GM19043 (cell line): Measurements from ENCODE around the gene GAK.

Source experiments
- ATAC-seq: cut with Tn5 transposase; IDR thresholded peaks from one replicate; pipeline ENCODE4 v1.9.1; 2021; ENCODE audit warnings: low read depth; ENCODE audit not compliant: unreplicated experiment

The GAK gene

GRCh38 chr4:856225-856901 lies 75.8 kb downstream of the GAK start:
- ATAC-seq, result no peak

DNA sequence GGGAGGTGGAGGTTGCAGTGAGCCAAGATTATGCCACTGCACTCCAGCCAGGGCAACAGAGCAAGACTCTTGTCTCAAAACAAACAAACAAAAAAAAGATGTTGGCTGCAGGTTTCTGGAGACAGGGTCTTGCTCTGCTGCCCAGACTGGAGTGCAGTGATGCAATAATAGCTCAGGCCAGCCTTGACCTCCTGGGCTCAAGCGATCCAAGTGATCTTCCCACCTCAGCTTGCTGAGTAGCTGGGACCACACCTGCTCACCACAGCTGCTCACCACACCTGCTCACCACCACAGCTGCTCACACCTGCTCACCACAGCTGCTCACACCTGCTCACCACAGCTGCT lies 76.3 kb downstream of the GAK start:
- ATAC-seq, result no peak

DNA sequence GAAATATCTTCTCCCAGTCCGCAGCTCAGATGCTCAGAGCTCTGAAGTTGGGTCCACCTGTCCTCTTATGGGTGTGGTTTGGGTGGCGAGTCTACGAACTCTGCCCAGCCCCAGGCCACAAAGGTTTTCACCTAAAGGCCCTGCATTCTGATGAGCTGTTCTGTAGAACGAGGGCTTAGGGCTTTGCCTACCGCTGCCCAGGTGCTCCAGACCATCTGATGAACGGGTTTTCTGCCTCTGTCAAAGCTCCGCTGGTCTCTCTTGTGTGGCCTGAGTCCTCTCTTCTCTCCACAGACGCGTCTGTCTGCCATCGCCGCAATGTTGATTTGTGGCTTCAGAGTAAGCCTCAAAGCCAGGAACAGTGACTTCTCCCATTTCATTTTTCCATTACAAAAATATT lies 77.8 kb downstream of the GAK start:
- ATAC-seq, result no peak

GRCh38 chr4:853416-853781 lies 78.7 kb downstream of the GAK start:
- no peak for ATAC-seq

GRCh38 chr4:851701-852430 lies 80.2 kb downstream of the GAK start:
- ATAC-seq, result no peak

- ATAC-seq, result no peak
Measured at GRCh38 chr4:850323-850945, 81.7 kb downstream of the GAK start.

GRCh38 chr4:849478-850175 lies 82.5 kb downstream of the GAK start:
- ATAC-seq, result no peak

GRCh38 chr4:848803-849477 lies 83.2 kb downstream of the GAK start:
- no peak for ATAC-seq

DNA sequence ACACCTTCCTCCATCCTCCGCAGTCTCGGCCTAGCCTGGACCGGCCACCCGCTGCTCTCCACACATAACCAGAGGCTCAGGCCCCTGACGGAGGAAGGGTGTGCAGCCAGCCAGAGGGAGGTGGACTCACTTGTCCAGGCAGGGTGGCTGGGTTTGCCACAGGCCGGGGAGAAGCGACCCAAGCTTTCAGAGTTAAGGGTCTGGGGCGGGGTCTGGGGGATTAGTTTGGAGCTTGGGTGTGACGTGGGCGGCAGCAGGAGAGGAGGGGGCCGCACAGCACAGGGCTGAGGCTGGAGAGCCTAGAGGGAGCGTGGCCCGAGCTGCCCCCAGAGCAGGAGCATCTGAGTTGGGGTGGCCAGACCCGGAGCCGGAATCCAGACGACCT lies 83.8 kb downstream of the GAK start:
- no peak for ATAC-seq

- no peak for ATAC-seq
Measured at GRCh38 chr4:845836-846251, 86.3 kb downstream of the GAK start.

GRCh38 chr4:845233-845835 lies 86.8 kb downstream of the GAK start:
- ATAC-seq, result no peak

DNA sequence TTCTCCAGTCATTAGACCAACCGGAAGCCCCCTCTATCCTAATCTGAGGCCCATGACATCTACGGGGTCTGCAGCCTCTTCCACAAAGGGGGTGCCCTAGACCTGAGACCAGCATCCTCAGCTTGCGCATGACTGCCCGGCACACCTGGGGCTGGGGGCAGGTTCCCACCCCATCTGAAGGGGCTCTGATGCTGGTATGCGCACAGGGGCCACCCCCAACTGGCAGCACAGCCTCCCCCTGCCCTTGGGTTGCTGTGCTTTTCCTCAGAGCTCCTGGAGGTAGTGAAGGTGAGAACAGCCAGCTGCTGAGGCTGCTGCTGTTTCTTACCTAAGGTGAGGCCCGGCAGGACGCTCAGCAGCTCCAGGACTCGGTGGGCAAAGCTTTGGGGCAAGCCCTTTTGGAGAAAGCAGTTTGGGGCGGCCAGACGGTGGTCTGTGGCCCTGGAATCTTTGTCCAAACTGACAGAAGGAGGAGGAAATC lies 87.3 kb downstream of the GAK start:
- ATAC-seq, result no peak

- ATAC-seq, result no peak
Measured at GRCh38 chr4:839675-840443, 92.3 kb downstream of the GAK start.

DNA sequence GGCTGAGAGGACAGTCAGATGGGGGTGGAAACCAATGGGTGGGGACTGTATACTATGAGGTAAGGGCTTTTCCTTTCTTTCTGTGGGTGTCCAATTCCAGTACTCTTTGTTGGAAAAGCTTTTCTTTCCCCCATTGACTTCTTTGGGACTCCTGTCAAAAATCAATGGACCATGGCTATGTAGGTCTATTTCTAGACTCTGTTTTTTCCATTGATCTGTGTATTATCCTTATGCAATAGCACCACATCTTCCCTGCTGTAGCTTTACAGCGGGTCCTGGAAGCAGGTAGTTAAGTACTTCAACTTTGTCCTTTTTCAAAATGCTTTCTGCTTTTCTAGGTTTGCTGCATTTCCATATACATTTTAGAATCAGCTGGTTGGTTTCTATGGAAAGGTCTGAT lies 94.3 kb downstream of the GAK start:
- no peak for ATAC-seq

DNA sequence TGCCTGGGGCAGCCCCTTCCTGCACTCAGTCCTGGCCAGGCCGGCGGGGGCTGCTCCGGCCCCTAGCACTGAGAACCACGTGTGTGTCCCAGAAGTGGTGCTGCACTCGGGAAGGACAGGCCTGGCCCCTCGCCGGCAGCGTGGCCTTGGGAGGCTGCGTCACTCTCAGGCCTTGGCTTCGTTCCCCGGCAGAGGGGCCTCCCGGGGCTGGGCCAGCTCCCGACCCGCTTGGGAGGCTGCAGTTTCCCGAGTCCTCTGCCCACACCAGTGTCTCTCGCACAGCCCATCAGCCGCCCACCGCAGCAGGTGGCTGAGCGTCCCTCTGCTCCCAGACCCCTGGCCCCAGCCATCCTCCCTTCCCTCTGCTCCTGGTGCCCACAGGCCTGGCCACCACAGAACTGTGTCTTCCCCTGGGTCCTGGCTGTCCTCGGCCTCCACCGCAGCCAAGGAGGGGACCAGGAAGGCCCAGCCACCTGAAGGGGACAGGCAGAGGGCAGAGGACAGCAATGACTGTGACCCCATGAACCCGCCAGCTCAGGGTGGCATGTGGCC lies 95.3 kb downstream of the GAK start:
- ATAC-seq, result no peak

DNA sequence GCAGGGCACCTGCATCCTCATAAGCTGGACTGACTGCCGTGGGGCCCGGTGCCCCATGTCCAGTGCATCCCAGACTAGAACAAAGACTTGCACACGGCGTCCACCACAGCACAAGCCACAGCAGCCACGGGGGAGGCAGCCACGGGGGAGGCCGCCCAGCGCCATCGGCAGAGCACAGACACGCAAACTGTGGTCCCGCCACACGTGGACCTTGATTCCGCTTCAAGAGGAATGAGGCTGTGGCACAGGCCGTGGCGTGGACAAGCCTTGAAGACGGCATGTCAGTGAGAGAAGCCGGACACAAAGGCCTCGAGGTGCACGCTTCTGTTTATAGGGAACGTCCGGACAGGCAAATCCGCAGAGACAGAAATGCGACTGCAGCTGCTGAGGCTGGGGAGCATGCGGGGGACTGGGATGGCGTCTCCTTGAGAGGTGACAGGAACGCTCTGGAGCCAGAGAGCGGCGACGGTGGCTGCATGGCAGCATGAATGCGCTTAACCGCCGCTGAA lies 96.1 kb downstream of the GAK start:
- ATAC-seq, result no peak

- no peak for ATAC-seq
Measured at GRCh38 chr4:835148-836002, 96.7 kb downstream of the GAK start.
